OCI-LY7 (cell line): Measurements from ENCODE around the gene STOX2. TPM values are rescaled to one million over a fixed set of nuclear protein-coding genes. Genes with fewer than 3 reads are reported as not detected.

ENCODE experiments used
- BruUV-seq: library from RNA; stranded (reverse); fragments of 400-500 nt; replicated peaks from 2 replicates; lab custom pipeline; 2021; lab: Mats Ljungman, UMichigan
- CTCF ChIA-PET: fragments of 300-600 bp; sonication (Branson Sonifier 250); formaldehyde crosslinking; loops from one replicate; lab custom pipeline; 2022; ENCODE audit warnings: antibody characterized with exemption; ENCODE audit not compliant: unreplicated experiment; lab: Charles Lee
- POLR2A ChIA-PET: fragments of 300-600 bp; sonication (Branson Sonifier 250); formaldehyde crosslinking; loops from one replicate; lab custom pipeline; 2022; ENCODE audit warnings: antibody characterized with exemption; lab: Charles Lee
- DNase-seq: peaks from one replicate; pipeline ENCODE4 v3.0.0-alpha.2; 2015; ENCODE audit warnings: low spot score
- H2AFZ ChIP-seq: fragments of 200-600 bp; sonication (generic), shearing (Covaris generic); 2 replicates; pipeline ENCODE4 v1.6.1; 2014; ENCODE audit warnings: mild to moderate bottlenecking, antibody characterized with exemption, low read length, moderate library complexity
- H3K27ac ChIP-seq: fragments of 200-600 bp; sonication (generic); 2 replicates; pipeline ENCODE4 v1.5.1; 2014; ENCODE audit warnings: mixed run types, low read depth, mild to moderate bottlenecking, moderate library complexity, low read length, inconsistent platforms; ENCODE audit not compliant: poor library complexity, severe bottlenecking
- H3K36me3 ChIP-seq: fragments of 200-600 bp; sonication (generic); 2 replicates; pipeline ENCODE4 v1.6.1; 2014; ENCODE audit warnings: mild to moderate bottlenecking, antibody characterized with exemption, low read length, moderate library complexity, mixed read lengths; ENCODE audit not compliant: insufficient read depth
- H3K4me1 ChIP-seq: fragments of 200-600 bp; sonication (generic); 2 replicates; pipeline ENCODE4 v1.5.1; 2014; ENCODE audit warnings: mild to moderate bottlenecking, low read length; ENCODE audit not compliant: insufficient read depth, poor library complexity, severe bottlenecking
- H3K4me2 ChIP-seq: fragments of 200-600 bp; sonication (generic); 2 replicates; pipeline ENCODE4 v1.6.1; 2014; ENCODE audit warnings: mild to moderate bottlenecking, low read length
- H3K4me3 ChIP-seq: fragments of 200-600 bp; sonication (generic); 2 replicates; pipeline ENCODE4 v1.5.1; 2014; ENCODE audit warnings: mild to moderate bottlenecking, low read depth, low read length; ENCODE audit not compliant: poor library complexity, severe bottlenecking
- H3K79me2 ChIP-seq: fragments of 200-600 bp; sonication (generic); 2 replicates; pipeline ENCODE4 v1.6.1; 2016; ENCODE audit warnings: low read depth, mild to moderate bottlenecking, low read length, moderate library complexity, mixed read lengths; ENCODE audit not compliant: insufficient read depth
- H3K9me2 ChIP-seq: fragments of 200-600 bp; sonication (generic); 2 replicates; pipeline ENCODE4 v1.6.1; 2016; ENCODE audit warnings: mild to moderate bottlenecking, low read length, mixed read lengths; ENCODE audit not compliant: insufficient read depth
- H3K9me3 ChIP-seq: fragments of 200-600 bp; sonication (generic); 2 replicates; pipeline ENCODE4 v1.6.1; 2014; ENCODE audit warnings: mild to moderate bottlenecking, mixed run types, low read length, mixed read lengths
- H4K20me1 ChIP-seq: fragments of 200-600 bp; sonication (generic); 2 replicates; pipeline ENCODE4 v1.6.1; 2014; ENCODE audit warnings: mild to moderate bottlenecking, antibody characterized with exemption, low read length, moderate library complexity, mixed read lengths; ENCODE audit not compliant: insufficient read depth
- CTCF ChIP-seq: fragments of 200-600 bp; sonication (generic); conservative IDR thresholded peaks from 2 replicates; pipeline ENCODE4 v1.5.1; 2014; ENCODE audit warnings: mild to moderate bottlenecking, antibody characterized with exemption, low read length, moderate library complexity, mixed read lengths
- EZH2phosphoT487 ChIP-seq: fragments of 200-600 bp; sonication (generic); IDR thresholded peaks from 2 replicates; pipeline ENCODE4 v1.6.1; 2018; ENCODE audit warnings: low read depth, borderline replicate concordance, mild to moderate bottlenecking, mixed run types, antibody characterized with exemption, low read length, moderate library complexity, mixed read lengths
- intact Hi-C: fragments of 100-400 bp; cut with micrococcal nuclease; formaldehyde crosslinking; loops from one replicate; pipeline ENCODE4 v1.10.0; 2022; ENCODE audit not compliant: unreplicated experiment
- total RNA-seq, 2 experiments: library from RNA; depleted of rRNA in 1 of 2; stranded (reverse); fragments of >200 nt in 1 of 2; shearing (Covaris generic) in 1 of 2; gene quantifications; 2 replicates each; pipeline ENCODE4 v1.2.3, GENCODE V29; 2014 to 2022

Gene STOX2
- total RNA-seq, 2 experiments from 2014 or later = 0.38 TPM; not detected in 1

- no peak overlapping the region for H2AFZ ChIP-seq
- no peak overlapping the region for H3K27ac ChIP-seq
- H3K79me2 ChIP-seq = no peaks in the 10 kb centered on the region
- CTCF ChIA-PET = no interaction called here
- no peaks in the 10 kb centered on the region for H4K20me1 ChIP-seq
- H3K4me1 ChIP-seq = peaks cover 16% of the 10 kb centered on the region
- no peaks in the 10 kb centered on the region for H3K36me3 ChIP-seq
- no TSS peak for BruUV-seq
- POLR2A ChIA-PET = interaction anchor here (0.6 kb wide), 1 partner anchor 20 kb away, joined by 3 read pairs; no protein-coding TSS in a partner anchor
- H3K9me3 ChIP-seq = no peaks in the 10 kb centered on the region
- no peak for DNase-seq
- no peaks in the 10 kb centered on the region for H3K9me2 ChIP-seq
- intact Hi-C loops = no loop called here
- TF ChIP-seq EZH2phosphoT487 = no peak
- no peak for TF ChIP-seq CTCF
- no peak overlapping the region for H3K4me3 ChIP-seq
- H3K4me2 ChIP-seq = no peak overlapping the region
These were observed 19.4 kb downstream of the STOX2 start for GRCh38 chr4:183924362-183925044.

GRCh38 chr4:183926950-183927349 lies 21.8 kb downstream of the STOX2 start:
- H3K4me2 ChIP-seq = no peak overlapping the region
- no peak overlapping the region for H2AFZ ChIP-seq
- no peaks in the 10 kb centered on the region for H3K9me3 ChIP-seq
- no peak for DNase-seq
- ChIA-PET CTCF (no interaction called here), POLR2A (no interaction called here)
- no peaks in the 10 kb centered on the region for H3K79me2 ChIP-seq
- H3K27ac ChIP-seq = no peak overlapping the region
- H3K4me3 ChIP-seq = no peak overlapping the region
- intact Hi-C loops = no loop called here
- TF ChIP-seq CTCF (no peak), EZH2phosphoT487 (no peak)
- peaks cover 9% of the 10 kb centered on the region for H3K4me1 ChIP-seq
- no peaks in the 10 kb centered on the region for H4K20me1 ChIP-seq
- H3K9me2 ChIP-seq = no peaks in the 10 kb centered on the region
- no TSS peak for BruUV-seq
- no peaks in the 10 kb centered on the region for H3K36me3 ChIP-seq

GRCh38 chr4:183932576-183932975 lies 27.5 kb downstream of the STOX2 start:
- CTCF ChIA-PET = no interaction called here
- POLR2A ChIA-PET = interaction anchor here (0.7 to 1.1 kb wide), 2 partner anchors 11 to 158 kb away, joined by 3 read pairs; no protein-coding TSS in a partner anchor
- intact Hi-C loops = no loop called here

More at GRCh38 chr4:183932576-183932975, 27.5 kb downstream of the STOX2 start:
- no peak overlapping the region for H3K4me3 ChIP-seq
- no peaks in the 10 kb centered on the region for H3K4me1 ChIP-seq
- H3K27ac ChIP-seq = no peak overlapping the region
- H3K4me2 ChIP-seq = no peak overlapping the region
- DNase-seq = no peak
- H3K36me3 ChIP-seq = no peaks in the 10 kb centered on the region
- H4K20me1 ChIP-seq = no peaks in the 10 kb centered on the region
- H3K9me2 ChIP-seq = no peaks in the 10 kb centered on the region
- no peaks in the 10 kb centered on the region for H3K9me3 ChIP-seq
- no peaks in the 10 kb centered on the region for H3K79me2 ChIP-seq
- no peak overlapping the region for H2AFZ ChIP-seq
- BruUV-seq = no TSS peak
- TF ChIP-seq CTCF = no peak
- TF ChIP-seq EZH2phosphoT487 = no peak
